ENCODE results near the gene ADISSP. TPM values are rescaled to one million over a fixed set of nuclear protein-coding genes. Genes with fewer than 3 reads are reported as not detected.

Gene ADISSP
- total and polyA plus RNA-seq, 9 of the 15 experiments (the other 6 are each of a cell fraction or from before 2014, with no cell fraction given) = 1.4 to 70.6 (median 23.4) TPM

GRCh38 chr20:3723284-3723683 is 44.3 kb downstream of the ADISSP start (continued):
- TF ChIP-seq PATZ1 (CRISPR knock-in tag; IDR thresholded peaks at IDR 0.05; ENCODE audit: borderline replicate concordance) = no peak
- TF ChIP-seq ZNF121 (CRISPR knock-in tag; conservative IDR thresholded peaks at IDR 0.05) = peak; percentile 85
- TF ChIP-seq IFI16 (CRISPR knock-in tag; IDR thresholded peaks at IDR 0.05) = no peak
- no peak for TF ChIP-seq HDAC1 (IDR thresholded peaks at IDR 0.05)
- no peak for TF ChIP-seq ZNF12 (CRISPR knock-in tag; IDR thresholded peaks at IDR 0.05)

GRCh38 chr20:3721912-3722311 is 45.6 kb downstream of the ADISSP start:
- peaks cover 0 to 5% of the 10 kb centered on the region in 2 experiments; a peak in 1 of 5 replicates for H3K27me3 ChIP-seq (ENCODE audit: control insufficient read depth in 2 of 2, insufficient read depth in 2 of 2, low read length in 2 of 2)
- TF ChIP-seq RFX7 (CRISPR knock-in tag; IDR thresholded peaks at IDR 0.05) (no peak), ZNF140 (CRISPR knock-in tag; IDR thresholded peaks at IDR 0.05) (no peak), ARNT (IDR thresholded peaks at IDR 0.05) (no peak), SUPT5H (IDR thresholded peaks at IDR 0.05) (no peak), RB1 (IDR thresholded peaks at IDR 0.05; ENCODE audit: low read depth) (no peak), ZNF444 (CRISPR knock-in tag; IDR thresholded peaks at IDR 0.05) (no peak), DDX20 (tag; IDR thresholded peaks at IDR 0.05; ENCODE audit: low read depth) (no peak), MAX (CRISPR knock-in tag; IDR thresholded peaks at IDR 0.05) (no peak), ZBTB5 (IDR thresholded peaks at IDR 0.05) (no peak), ZNF41 (CRISPR knock-in tag; conservative IDR thresholded peaks at IDR 0.05) (no peak), YY1 (IDR thresholded peaks at IDR 0.05; ENCODE audit: borderline replicate concordance in 1 of 3, control insufficient read depth in 1 of 3, extremely low read depth in 1 of 3, insufficient read depth in 3 of 3, insufficient read length in 1 of 3, insufficient replicate concordance in 2 of 3, low read depth in 1 of 3, low read length in 2 of 3) (no peak), SMARCC2 (IDR thresholded peaks at IDR 0.05; ENCODE audit: low read depth) (no peak), ARID1B (IDR thresholded peaks at IDR 0.05) (no peak)

More at GRCh38 chr20:3721912-3722311, 45.6 kb downstream of the ADISSP start:
- no peak overlapping the region for H3K9ac ChIP-seq (ENCODE audit: insufficient read depth in 1 of 2, low read depth in 2 of 2, low read length in 2 of 2)
- H3K4me1 ChIP-seq (replicated peaks in 1 of 2; ENCODE audit: control insufficient read depth in 2 of 2, insufficient read depth in 2 of 2, low read length in 2 of 2) = peaks cover 0 to 3% of the 10 kb centered on the region in 2 experiments; a peak in 3 of 5 replicates
- ChIA-PET CTCF (ENCODE audit: low intra/inter-chr PET ratio) (no interaction called here), POLR2A (interaction anchor here (0.6 to 0.8 kb wide), 3 partner anchors 9 to 1425 kb away, joined by 3 to 4 read pairs (median 3); partner anchors contain the start of gene SIGLEC1)
- no peak for ATAC-seq
- no peaks in the 10 kb centered on the region for H3K9me1 ChIP-seq (ENCODE audit: control insufficient read depth, insufficient read depth, low read length)
- H3K27ac ChIP-seq (ENCODE audit: extremely low read depth, low read depth, low read length) = no peak overlapping the region
- H2AFZ ChIP-seq (ENCODE audit: low read depth, low read length) = no peak overlapping the region
- H3K4me3 ChIP-seq = no peak overlapping the region
- FAIRE-seq = no peak
- no peaks in the 10 kb centered on the region for H4K20me1 ChIP-seq (replicated peaks; ENCODE audit: control insufficient read depth, insufficient read depth, low read length)
- no TSS peak for BruUV-seq (replicated peaks)
- intact Hi-C loops (cut with micrococcal nuclease) = no loop called here
- no peak overlapping the region for H3K4me2 ChIP-seq (ENCODE audit: insufficient read depth, low read length)
- in situ Hi-C loops (cut with MboI) = no loop called here
- no peaks in the 10 kb centered on the region for H3K79me2 ChIP-seq (ENCODE audit: control insufficient read depth, insufficient read depth, low read length)
- no peak for DNase-seq (ENCODE audit: extremely low read depth in 1 of 4, low spot score in 3 of 4)
- no peaks in the 10 kb centered on the region for H3K9me3 ChIP-seq (replicated peaks; ENCODE audit: control insufficient read depth, insufficient read depth, low read depth, low read length)
- 4% methylated on average over 4 of the region's 4 CpGs for WGBS (ENCODE audit: insufficient coverage, low coverage, missing lambda C conversion rate)
- no peaks in the 10 kb centered on the region for H3K36me3 ChIP-seq (ENCODE audit: control insufficient read depth, insufficient read depth, low read length)

Measured in K562 (cell line).